Prostate gland (tissue), 2 donors: ENCODE measurements around the gene HACL1. TPM values are rescaled to one million over a fixed set of nuclear protein-coding genes. Genes with fewer than 3 reads are reported as not detected.

ENCODE experiments used
- DNase-seq: peaks from one replicate; pipeline ENCODE4 v3.0.0-alpha.2; 2019; ENCODE audit warnings: low spot score
- H3K27ac ChIP-seq, 2 donors: fragments of 200-600 bp; sonication (generic); 2 replicates each; pipeline ENCODE4 v1.5.1; 2017 to 2019
- H3K27me3 ChIP-seq: fragments of 200-600 bp; sonication (generic); replicated peaks from 2 replicates; pipeline ENCODE4 v1.5.1; 2019; ENCODE audit not compliant: insufficient read depth
- H3K36me3 ChIP-seq, 2 donors: fragments of 200-600 bp; sonication (generic); 1 replicate in 1 of 2; 2 replicates in 1 of 2; pipeline versions ENCODE4 v1.5.1 to v1.8.1; 2017 to 2019
- H3K4me1 ChIP-seq: fragments of 200-600 bp; sonication (generic); replicated peaks from 2 replicates; pipeline ENCODE4 v1.5.1; 2019
- H3K4me3 ChIP-seq, 2 donors: fragments of 200-600 bp; sonication (generic); 2 replicates each; pipeline ENCODE4 v1.5.1; 2017 to 2019
- H3K9me3 ChIP-seq: fragments of 200-600 bp; sonication (generic); 2 replicates; pipeline ENCODE4 v1.5.1; 2017
- POLR2A ChIP-seq: fragments of 450-650 bp; IDR thresholded peaks from one replicate; pipeline ENCODE4 v1.6.1; 2016; ENCODE audit warnings: antibody characterized with exemption, mild to moderate bottlenecking
- POLR2AphosphoS5 ChIP-seq: sonication (generic); formaldehyde crosslinking; IDR thresholded peaks from one replicate; pipeline ENCODE4 v1.6.1; 2017; ENCODE audit warnings: antibody characterized with exemption
- WGBS: methylation state at CpG from one replicate; pipeline ENCODE4 v1.1.5; 2018; 5-methylcytosine and 5-hydroxymethylcytosine counted together
- intact Hi-C: fragments of 100-400 bp; cut with DNase I; formaldehyde crosslinking; loops from one replicate; pipeline ENCODE4 v1.14.2; 2022
- total RNA-seq, 2 donors: library from RNA; depleted of rRNA; stranded (reverse); fragments of >200 nt; gene quantifications; one replicate each; pipeline ENCODE4 v1.1.0, GENCODE V29; 2016
- TF ChIP-seq, protein P1 (sequence below), 4 experiments: fragments of 200-600 bp in 2 of 4; fragments of 450-650 bp in 2 of 4; sonication (generic) in 2 of 4; IDR thresholded peaks; 1 replicate in 3 of 4; 2 replicates in 1 of 4; pipeline ENCODE4 v1.5.1; 2016 to 2019; ENCODE audit warnings: antibody characterized with exemption in 4 of 4, mild to moderate bottlenecking in 2 of 4, moderate library complexity in 2 of 4

Gene HACL1
- total RNA-seq, 2 donors from 2014 or later: 27.9 to 30.6 TPM

DNA sequence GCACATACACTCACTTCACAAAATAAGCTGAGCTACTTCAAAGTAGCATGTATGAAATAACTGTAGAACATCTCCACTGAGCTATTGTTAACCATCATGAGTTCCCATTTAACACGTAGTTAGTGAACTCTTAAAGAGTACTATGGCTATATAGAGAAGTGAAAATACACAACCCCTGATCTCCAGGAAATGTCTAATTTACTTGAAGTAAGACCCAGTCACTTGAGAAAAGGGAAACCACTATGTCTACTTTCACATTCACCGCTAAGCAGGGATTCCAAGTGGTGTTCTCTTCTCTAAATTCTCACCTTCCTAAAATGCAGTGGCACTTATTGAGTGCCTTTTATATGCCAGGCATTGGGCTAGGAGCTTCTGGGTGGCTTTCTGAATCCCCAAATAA lies 44.9 kb downstream of the HACL1 start:
- H3K4me1 ChIP-seq: no peaks in the 10 kb centered on the region
- no peaks in the 10 kb centered on the region for H3K9me3 ChIP-seq
- no peak overlapping the region for H3K27ac ChIP-seq
- H3K4me3 ChIP-seq: no peak overlapping the region
- H3K36me3 ChIP-seq: no peaks in the 10 kb centered on the region
- WGBS: 83% methylated on average over 2 of the region's 2 CpGs
- intact Hi-C loops: loop anchor here (2.0 to 5.0 kb wide), 3 partner anchors 129 to 354 kb away; partner anchors contain the start of genes EAF1 and METTL6
- no peak for TF ChIP-seq POLR2A
- TF ChIP-seq, protein P1, sequence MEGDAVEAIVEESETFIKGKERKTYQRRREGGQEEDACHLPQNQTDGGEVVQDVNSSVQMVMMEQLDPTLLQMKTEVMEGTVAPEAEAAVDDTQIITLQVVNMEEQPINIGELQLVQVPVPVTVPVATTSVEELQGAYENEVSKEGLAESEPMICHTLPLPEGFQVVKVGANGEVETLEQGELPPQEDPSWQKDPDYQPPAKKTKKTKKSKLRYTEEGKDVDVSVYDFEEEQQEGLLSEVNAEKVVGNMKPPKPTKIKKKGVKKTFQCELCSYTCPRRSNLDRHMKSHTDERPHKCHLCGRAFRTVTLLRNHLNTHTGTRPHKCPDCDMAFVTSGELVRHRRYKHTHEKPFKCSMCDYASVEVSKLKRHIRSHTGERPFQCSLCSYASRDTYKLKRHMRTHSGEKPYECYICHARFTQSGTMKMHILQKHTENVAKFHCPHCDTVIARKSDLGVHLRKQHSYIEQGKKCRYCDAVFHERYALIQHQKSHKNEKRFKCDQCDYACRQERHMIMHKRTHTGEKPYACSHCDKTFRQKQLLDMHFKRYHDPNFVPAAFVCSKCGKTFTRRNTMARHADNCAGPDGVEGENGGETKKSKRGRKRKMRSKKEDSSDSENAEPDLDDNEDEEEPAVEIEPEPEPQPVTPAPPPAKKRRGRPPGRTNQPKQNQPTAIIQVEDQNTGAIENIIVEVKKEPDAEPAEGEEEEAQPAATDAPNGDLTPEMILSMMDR (IDR thresholded peaks at IDR 0.05): no peak
- TF ChIP-seq POLR2AphosphoS5: no peak
- no peaks in the 10 kb centered on the region for H3K27me3 ChIP-seq
- no peak for DNase-seq

DNA sequence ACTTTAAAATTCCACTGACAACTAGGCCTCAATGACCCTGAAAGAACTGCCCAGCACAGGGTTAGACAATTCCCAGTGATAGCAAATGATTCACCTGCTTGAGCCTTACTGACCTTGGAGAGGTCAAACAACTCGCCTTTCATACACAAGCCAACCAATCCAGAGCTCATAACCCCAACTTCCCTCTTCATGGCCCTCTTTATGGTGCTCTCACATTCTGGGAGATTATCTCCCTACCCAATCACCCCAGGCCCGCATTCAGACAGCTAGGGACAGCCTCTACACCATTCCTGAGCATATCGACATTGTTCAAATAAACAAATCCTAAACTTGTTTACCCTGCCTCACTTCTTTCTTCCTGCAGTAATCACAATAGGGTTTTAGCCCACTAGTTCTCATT lies 47.6 kb downstream of the HACL1 start:
- Histone ChIP-seq H3K9me3 (no peaks in the 10 kb centered on the region), H3K36me3 (no peaks in the 10 kb centered on the region), H3K4me1 (no peaks in the 10 kb centered on the region), H3K4me3 (no peak overlapping the region), H3K27me3 (no peaks in the 10 kb centered on the region), H3K27ac (no peak overlapping the region)
- DNase-seq: no peak
- intact Hi-C loops: no loop called here
- TF ChIP-seq POLR2A: no peak
- TF ChIP-seq, protein P1 (IDR thresholded peaks at IDR 0.05): no peak
- no peak for TF ChIP-seq POLR2AphosphoS5
- WGBS: 76% methylated on average over 3 of the region's 3 CpGs

DNA sequence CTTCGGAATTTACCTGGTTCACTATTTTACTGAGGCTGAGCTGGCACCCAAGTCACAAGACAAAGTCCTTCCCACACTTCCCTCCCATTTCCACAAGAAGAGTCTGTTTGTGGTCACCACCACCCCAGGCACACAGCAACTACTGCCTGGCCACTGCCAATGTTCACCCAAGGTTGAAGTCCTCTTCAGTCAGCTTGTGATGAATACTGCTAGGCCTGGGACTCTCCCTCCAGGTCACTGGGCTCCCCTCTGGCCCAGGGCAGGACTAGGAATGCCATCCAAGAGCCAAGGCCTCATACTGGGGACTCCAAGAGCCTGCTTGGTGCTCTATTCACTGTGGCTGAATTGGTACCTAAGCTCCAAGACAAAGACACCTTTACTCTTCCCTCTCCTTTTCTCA lies 49.5 kb downstream of the HACL1 start:
- no peak overlapping the region for H3K27ac ChIP-seq
- H3K36me3 ChIP-seq: no peaks in the 10 kb centered on the region
- no peak overlapping the region for H3K4me3 ChIP-seq
- no peaks in the 10 kb centered on the region for H3K4me1 ChIP-seq
- no peak for DNase-seq
- no peaks in the 10 kb centered on the region for H3K27me3 ChIP-seq
- no peaks in the 10 kb centered on the region for H3K9me3 ChIP-seq
- WGBS: 92% methylated on average over 1 of the region's 1 CpG
- intact Hi-C loops: no loop called here
- TF ChIP-seq POLR2AphosphoS5: no peak

DNA sequence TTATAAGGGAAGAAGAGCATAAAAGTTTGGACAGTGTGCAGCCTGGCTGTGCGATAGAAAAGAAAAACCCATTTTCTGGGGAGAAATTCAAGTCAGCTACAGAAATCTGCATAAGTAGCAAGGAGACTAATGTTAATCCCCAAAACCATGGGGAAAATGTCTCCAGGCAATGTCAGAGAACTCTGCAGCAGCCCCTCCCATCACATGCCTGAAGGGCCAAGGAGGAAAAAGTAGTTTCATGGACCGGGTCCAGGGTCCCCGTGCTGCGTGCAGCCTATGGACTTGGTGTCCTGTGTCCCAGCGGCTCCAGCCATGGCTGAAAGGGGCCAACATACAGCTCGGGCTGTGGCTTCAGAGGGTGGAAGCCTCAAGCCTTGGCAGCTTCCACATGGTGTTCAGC lies 51.5 kb downstream of the HACL1 start:
- 87% methylated on average over 6 of the region's 6 CpGs for WGBS
- intact Hi-C loops: no loop called here
- no peak for TF ChIP-seq POLR2A

DNA sequence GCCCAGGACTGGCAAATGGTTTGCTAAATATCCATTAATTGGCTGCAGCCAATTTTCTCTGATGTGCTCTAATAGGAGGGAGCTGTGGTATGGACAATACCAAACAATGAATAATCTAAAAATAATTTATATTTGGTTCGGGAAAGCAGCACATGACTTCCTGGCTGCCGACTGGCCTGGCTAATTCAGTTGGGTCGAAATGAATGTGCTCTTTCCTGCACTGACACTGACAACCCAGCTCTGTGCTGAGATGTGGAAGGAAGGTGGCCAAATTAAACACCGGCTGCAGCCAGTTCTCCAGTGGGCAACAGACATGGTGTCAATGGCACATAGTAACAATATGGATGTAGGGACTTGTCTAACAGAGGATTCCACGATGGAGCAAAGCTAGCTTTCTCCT lies 58.8 kb downstream of the HACL1 start:
- DNase-seq: no peak
- no peaks in the 10 kb centered on the region for H3K4me1 ChIP-seq
- no peak overlapping the region for H3K4me3 ChIP-seq
- TF ChIP-seq POLR2A (no peak), POLR2AphosphoS5 (no peak)
- TF ChIP-seq, protein P1 (IDR thresholded peaks at IDR 0.05): no peak
- no peaks in the 10 kb centered on the region for H3K27me3 ChIP-seq
- H3K9me3 ChIP-seq: no peaks in the 10 kb centered on the region
- H3K36me3 ChIP-seq: no peaks in the 10 kb centered on the region
- WGBS: 34% methylated on average over 5 of the region's 5 CpGs
- intact Hi-C loops: no loop called here
- H3K27ac ChIP-seq: no peak overlapping the region

More for the DNA sequence above, 51.5 kb downstream of the HACL1 start:
- Histone ChIP-seq H3K4me1 (no peaks in the 10 kb centered on the region), H3K27me3 (no peaks in the 10 kb centered on the region), H3K27ac (no peak overlapping the region), H3K4me3 (no peak overlapping the region), H3K9me3 (no peaks in the 10 kb centered on the region), H3K36me3 (no peaks in the 10 kb centered on the region)
- DNase-seq: no peak

DNA sequence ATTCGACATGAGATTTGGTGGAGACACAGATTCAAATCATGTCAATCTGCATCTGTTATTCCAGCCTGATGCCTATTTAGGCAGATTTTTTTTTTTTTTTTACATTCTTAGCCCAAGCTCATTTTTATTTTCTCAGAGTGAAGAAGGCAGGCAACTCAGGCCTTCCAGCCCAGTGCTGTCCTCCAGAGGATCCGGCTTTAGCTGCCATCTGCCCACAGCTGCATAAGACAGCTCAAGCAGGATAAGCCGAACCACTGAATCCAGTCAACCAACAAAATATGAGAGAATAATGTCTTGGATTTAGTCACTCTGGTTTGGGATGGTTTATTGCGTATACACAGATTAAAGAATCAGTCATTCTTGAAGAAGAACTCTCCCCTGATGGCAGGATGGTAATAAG lies 60.0 kb downstream of the HACL1 start:
- Histone ChIP-seq H3K36me3 (no peaks in the 10 kb centered on the region), H3K4me3 (no peak overlapping the region), H3K9me3 (no peaks in the 10 kb centered on the region), H3K27ac (no peak overlapping the region), H3K27me3 (no peaks in the 10 kb centered on the region), H3K4me1 (no peaks in the 10 kb centered on the region)
- 99% methylated on average over 4 of the region's 4 CpGs for WGBS
- DNase-seq: no peak
- intact Hi-C loops: no loop called here
- TF ChIP-seq POLR2A: no peak
- no peak for TF ChIP-seq POLR2AphosphoS5
- TF ChIP-seq, protein P1 (IDR thresholded peaks at IDR 0.05): no peak
